A549 treated with DMSO at 1 μM for 4 hours (cell line): ENCODE data around the gene PRPF4. TPM values are rescaled to one million over a fixed set of nuclear protein-coding genes. Genes with fewer than 3 reads are reported as not detected.

Experiments
- total RNA-seq: library from RNA; stranded (reverse); fragments of 200-300 nt; extraction: Qiagen RNA extraction; gene quantifications from 5 replicates; pipeline ENCODE4 v1.2.3, GENCODE V29; 2022; ENCODE audit warnings: low read depth

PRPF4 gene
- 61.8 to 63.0 TPM (median 62.3 TPM) in 5 replicates for total RNA-seq

DNA sequence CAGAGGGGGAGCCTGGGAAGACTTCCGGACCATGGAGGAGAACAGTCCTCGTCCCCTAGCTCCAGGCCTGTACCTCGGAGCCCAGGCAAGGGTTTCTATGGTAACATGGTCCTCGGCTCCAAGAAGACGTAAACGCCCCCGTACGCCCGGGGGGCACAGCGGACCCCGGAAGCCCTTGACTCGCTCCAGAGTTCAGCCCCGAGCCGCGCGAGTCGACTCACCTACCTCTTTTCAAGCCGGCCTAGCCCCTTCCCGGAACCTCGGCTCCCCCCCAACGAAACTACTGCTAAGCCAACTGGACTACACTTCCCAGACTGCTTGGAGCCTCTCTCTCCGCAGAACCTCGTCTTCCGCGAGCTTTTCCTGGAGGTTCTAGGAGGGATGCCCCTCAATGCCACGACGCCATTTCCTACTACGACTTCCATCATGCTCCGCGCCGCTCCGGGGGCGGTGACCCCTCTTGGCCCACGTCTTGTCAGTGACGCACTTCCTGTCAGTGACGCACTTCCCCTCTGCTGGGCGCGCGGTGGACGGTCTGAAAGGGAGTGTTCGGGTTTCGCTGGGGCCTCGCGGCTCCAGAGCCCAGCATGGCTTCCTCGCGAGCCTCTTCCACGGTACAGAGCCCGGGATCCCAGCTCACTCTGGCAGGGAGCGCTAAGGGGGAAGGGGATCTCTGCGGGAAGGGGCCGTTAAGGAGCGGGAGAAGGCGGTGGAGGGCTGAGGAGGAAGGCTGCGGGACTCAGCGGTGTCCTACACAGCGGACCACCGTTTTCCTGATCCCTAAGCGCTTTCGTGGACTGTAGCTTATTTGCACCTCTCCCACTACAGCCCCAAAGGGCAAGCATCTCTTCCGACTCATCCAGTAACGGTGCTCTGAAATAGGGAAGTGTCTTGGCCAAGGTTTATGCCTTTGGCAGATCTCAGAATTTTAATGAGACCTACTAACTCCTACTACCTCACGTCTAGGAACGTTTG is at the start of gene PRPF4, which contains the start of gene CDC26:
Gene PRPF4 (plus strand): TSS at position 502 of the 975 bp plus-strand sequence. CDS start 86 bp downstream, at position 588.
Gene CDC26 (minus strand): TSS at position 416 of the 975 bp plus-strand sequence. CDS start 3,065 bp downstream, outside the sequence.

DNA sequence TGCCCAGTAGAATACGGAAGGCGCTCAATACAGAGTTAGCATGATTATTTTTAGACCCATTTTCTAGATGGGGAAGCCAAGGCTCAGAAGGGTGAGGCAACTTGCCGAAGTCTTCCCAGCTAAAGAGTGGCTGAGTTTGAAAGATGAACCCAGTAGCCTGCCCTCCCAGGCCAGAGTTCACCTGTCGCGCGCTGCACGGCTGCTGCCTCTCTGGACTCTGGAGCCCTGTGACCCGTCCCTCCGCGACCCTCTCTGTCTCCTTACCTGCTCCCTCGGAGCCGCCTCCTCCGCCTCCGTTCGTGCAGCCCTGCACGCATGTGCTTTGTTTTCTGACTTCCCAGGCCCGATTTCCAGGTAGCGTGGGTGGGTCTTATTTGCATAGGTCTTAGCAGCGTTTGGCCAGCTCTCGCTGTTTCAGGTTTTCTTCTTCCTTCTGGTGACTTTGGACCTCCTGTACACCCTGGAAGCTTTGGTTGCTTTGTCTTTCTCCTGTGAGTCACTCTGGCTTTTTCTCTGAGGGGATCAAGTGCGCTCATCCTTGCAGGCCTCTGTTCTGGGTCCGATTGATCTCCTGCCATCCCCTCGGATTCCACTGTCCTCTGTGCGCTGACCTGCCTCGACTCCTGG is 27.4 kb downstream of the PRPF4 start, which contains the start of gene RNF183:
Gene RNF183 (minus strand): TSS at position 585 of the 627 bp plus-strand sequence. CDS start 5,192 bp downstream, outside the sequence.

DNA sequence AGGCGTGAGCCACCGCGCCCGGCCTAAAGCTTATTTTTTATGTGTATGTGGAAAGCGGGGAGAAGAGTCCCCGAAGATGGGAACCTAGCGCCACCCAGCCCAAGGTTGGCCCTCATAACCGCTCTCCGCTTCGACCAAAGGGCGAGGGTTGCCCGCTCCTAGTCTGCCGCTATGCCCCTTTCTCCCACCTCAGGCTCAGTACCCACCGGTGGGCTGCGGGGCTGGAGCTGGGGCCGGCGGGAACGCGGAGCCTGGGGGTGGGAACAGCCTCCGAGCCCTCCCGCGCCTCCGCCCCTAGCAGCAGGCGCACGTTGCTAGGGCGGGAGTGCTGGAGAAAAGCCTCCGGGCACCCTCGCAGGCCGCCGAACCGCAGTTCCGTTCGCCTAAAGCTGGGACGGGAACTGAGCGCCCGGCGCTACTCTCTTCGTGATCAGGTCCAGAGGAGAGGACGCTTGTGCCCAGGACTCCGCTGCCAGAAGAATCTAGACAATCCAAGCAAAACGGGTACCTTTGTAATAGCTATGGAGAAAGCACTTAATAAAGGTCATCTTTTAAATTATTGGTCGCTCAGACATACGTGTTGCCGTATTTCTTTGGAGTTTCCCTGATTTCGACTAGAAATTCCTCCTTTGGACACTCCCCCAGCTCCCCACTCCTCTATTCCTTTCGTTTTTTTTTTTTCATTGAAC is 64.7 kb downstream of the PRPF4 start, which contains the start of gene WDR31:
Gene WDR31 (minus strand): TSS at position 265 of the 689 bp plus-strand sequence. CDS start 8,253 bp downstream, outside the sequence.

Other genes with a start within 250 kb of the PRPF4 start
- gene ZFP37, start 218.9 kb upstream of the PRPF4 start, total RNA-seq = 1.3 to 1.9 TPM (median 1.8 TPM) in 5 replicates
- 6.7 to 8.3 TPM (median 7.4 TPM) in 5 replicates for gene SLC31A2, start 124.7 kb upstream of the PRPF4 start, total RNA-seq
- 15.4 to 19.6 TPM (median 19.4 TPM) in 5 replicates for gene FKBP15, start 54.4 kb upstream of the PRPF4 start, total RNA-seq
- 21.4 to 26.1 TPM (median 23.4 TPM) in 5 replicates for gene SLC31A1, start 54.1 kb upstream of the PRPF4 start, total RNA-seq
- 47.1 to 55.9 TPM (median 52.7 TPM) in 5 replicates for gene CDC26, start 86 bp upstream of the PRPF4 start, total RNA-seq
- 0.20 TPM in 1 of 5 replicates, not detected in the others for gene RNF183, start 27.7 kb downstream of the PRPF4 start, total RNA-seq
- 1.0 to 1.5 TPM (median 1.4 TPM) in 5 replicates for gene WDR31, start 64.6 kb downstream of the PRPF4 start, total RNA-seq
- 0.04 to 0.07 TPM (median 0.05 TPM) in 3 of 5 replicates, not detected in the others for gene BSPRY, start 73.9 kb downstream of the PRPF4 start, total RNA-seq
- 22.5 to 27.5 TPM (median 24.0 TPM) in 5 replicates for gene HDHD3, start 101.3 kb downstream of the PRPF4 start, total RNA-seq
- gene ALAD, start 125.6 kb downstream of the PRPF4 start, total RNA-seq = 14.7 to 17.7 TPM (median 15.6 TPM) in 5 replicates
- 106 to 134 TPM (median 123 TPM) in 5 replicates for gene POLE3, start 135.0 kb downstream of the PRPF4 start, total RNA-seq
- 0.45 to 1.2 TPM (median 0.54 TPM) in 5 replicates for gene C9orf43, start 135.1 kb downstream of the PRPF4 start, total RNA-seq
- 24.8 to 30.7 TPM (median 26.6 TPM) in 5 replicates for gene RGS3, start 188.1 kb downstream of the PRPF4 start, total RNA-seq